ENCODE results near the gene PCDHA8. TPM values are rescaled to one million over a fixed set of nuclear protein-coding genes. Genes with fewer than 3 reads are reported as not detected.

PCDHA8 gene
- total RNA-seq, 1 donor from 2014 or later = not detected

- H3K9me3 ChIP-seq = peaks cover 38 to 58% of the 10 kb centered on the region in 2 donors
- H3K27me3 ChIP-seq = no peaks in the 10 kb centered on the region
- no peak overlapping the region for H3K27ac ChIP-seq
- TF ChIP-seq CTCF (IDR thresholded peaks at IDR 0.05) = no peak
- no peaks in the 10 kb centered on the region for H3K36me3 ChIP-seq
- H3K4me3 ChIP-seq = no peak overlapping the region
- DNase-seq (ENCODE audit: low spot score in 2 of 2) = no peak
- intact Hi-C loops (cut with DNase I) = no loop called here
- H3K4me1 ChIP-seq = no peaks in the 10 kb centered on the region
Observed at GRCh38 chr5:140857987-140858240, 16.9 kb downstream of the PCDHA8 start.

GRCh38 chr5:140862441-140863295 lies 21.7 kb downstream of the PCDHA8 start:
- no peak for DNase-seq (ENCODE audit: low spot score in 2 of 2)
- Histone ChIP-seq H3K4me1 (no peaks in the 10 kb centered on the region), H3K4me3 (no peak overlapping the region), H3K27me3 (no peaks in the 10 kb centered on the region), H3K27ac (no peak overlapping the region), H3K36me3 (no peaks in the 10 kb centered on the region), H3K9me3 (peaks cover 28 to 55% of the 10 kb centered on the region in 2 donors)
- intact Hi-C loops (cut with DNase I) = no loop called here
- TF ChIP-seq CTCF (IDR thresholded peaks at IDR 0.05) = no peak

GRCh38 chr5:140868721-140869554 lies 28.0 kb downstream of the PCDHA8 start, which contains the start of gene PCDHA11:
TSS of gene PCDHA11 (plus strand) at chr5:140868957. CDS start at chr5:140869104, 147 bp downstream.
- Histone ChIP-seq H3K4me3 (no peak within 1 kb of the TSS), H3K4me1 (no peaks in the 10 kb centered on the region), H3K27me3 (no peaks in the 10 kb centered on the region), H3K27ac (no peak within 1 kb of the TSS), H3K9me3 (peaks cover 8 to 42% of the 10 kb centered on the region in 2 donors), H3K36me3 (no peaks in the 10 kb centered on the region)
- no peak for DNase-seq (ENCODE audit: low spot score in 2 of 2)
- no peak for TF ChIP-seq CTCF (IDR thresholded peaks at IDR 0.05)
- intact Hi-C loops (cut with DNase I) = no loop called here

- H3K4me3 ChIP-seq = no peak overlapping the region
- H3K36me3 ChIP-seq = no peaks in the 10 kb centered on the region
- intact Hi-C loops (cut with DNase I) = no loop called here
- no peak for DNase-seq (ENCODE audit: low spot score in 2 of 2)
- no peak overlapping the region for H3K27ac ChIP-seq
- no peak for TF ChIP-seq CTCF (IDR thresholded peaks at IDR 0.05)
- H3K4me1 ChIP-seq = no peaks in the 10 kb centered on the region
- H3K27me3 ChIP-seq = no peaks in the 10 kb centered on the region
- peaks cover 8 to 41% of the 10 kb centered on the region in 2 donors for H3K9me3 ChIP-seq
Observed at GRCh38 chr5:140869555-140869886, 28.5 kb downstream of the PCDHA8 start.

GRCh38 chr5:140870221-140871201 lies 29.5 kb downstream of the PCDHA8 start:
- no peak overlapping the region for H3K4me3 ChIP-seq
- no peak for TF ChIP-seq CTCF (IDR thresholded peaks at IDR 0.05)
- no peak for DNase-seq (ENCODE audit: low spot score in 2 of 2)
- H3K9me3 ChIP-seq = peaks cover 12 to 48% of the 10 kb centered on the region in 2 donors
- no peaks in the 10 kb centered on the region for H3K27me3 ChIP-seq
- H3K27ac ChIP-seq = no peak overlapping the region
- intact Hi-C loops (cut with DNase I) = no loop called here
- no peaks in the 10 kb centered on the region for H3K4me1 ChIP-seq
- H3K36me3 ChIP-seq = no peaks in the 10 kb centered on the region
